NCI-H1694 (cell line): ENCODE results near the gene CDCA8.

ENCODE experiments used
- DNase-seq: peaks from one replicate; lab custom pipeline; 2025; lab: John Stamatoyannopoulos, UW

The CDCA8 gene

DNA sequence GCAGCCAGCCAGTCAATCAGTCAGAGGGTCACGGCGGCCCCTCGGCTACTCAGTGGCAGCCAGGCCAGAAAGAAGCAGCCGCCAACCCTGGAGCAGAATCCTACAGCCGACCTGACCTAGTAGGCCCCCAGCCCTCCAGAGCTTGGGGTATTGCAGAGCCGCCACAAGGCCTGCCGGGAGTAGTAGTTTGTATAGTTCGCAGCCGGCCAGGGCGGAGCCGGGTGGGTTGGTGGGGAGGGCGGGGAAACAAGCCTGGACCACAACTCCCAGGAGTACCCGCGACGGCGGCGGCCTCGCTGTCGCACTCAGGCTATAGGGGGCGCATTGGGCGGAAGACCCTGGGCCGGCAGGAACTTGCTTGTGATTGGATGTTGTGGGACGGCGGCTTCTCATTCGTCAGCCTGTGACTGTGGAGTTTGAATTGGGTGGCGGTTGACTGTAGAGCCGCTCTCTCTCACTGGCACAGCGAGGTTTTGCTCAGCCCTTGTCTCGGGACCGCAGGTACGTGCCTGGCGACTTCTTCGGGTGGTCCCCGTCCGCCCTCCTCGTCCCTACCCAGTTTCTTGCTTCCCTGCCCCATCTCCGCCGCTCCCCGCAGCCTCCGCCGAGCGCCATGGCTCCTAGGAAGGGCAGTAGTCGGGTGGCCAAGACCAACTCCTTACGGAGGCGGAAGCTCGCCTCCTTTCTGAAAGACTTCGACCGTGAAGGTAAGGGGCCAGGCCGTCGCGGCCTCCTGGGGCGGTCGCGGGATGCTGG lies at the start of gene CDCA8:
Gene CDCA8, plus strand, starts transcription at position 439 of the 756 bp plus-strand sequence. Its CDS starts 175 bp downstream, at position 614.
- peak; percentile 86 for DNase-seq

GRCh38 chr1:37647281-37647680 lies 45.0 kb upstream of the CDCA8 start:
- DNase-seq = no peak

DNA sequence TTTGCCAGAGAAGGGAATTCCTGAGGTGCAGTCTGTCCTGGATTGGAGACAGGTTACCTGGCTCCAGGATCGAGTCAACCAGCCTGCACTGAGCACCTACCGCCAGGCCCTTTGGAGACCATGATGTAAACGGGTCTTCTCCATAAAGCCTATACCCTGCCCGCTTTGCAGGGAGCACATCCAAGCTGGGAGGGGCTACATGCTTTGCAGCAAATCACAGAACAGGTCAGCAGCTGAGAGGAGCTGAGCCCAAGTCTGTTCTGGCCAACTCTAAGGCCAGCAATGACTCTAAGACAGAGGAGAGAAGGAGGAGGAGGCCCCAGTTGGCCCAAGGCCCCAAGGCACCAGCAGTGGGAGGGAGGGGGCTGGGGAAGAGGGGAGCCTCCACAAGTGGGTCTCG lies 42.1 kb upstream of the CDCA8 start:
- no peak for DNase-seq

- no peak for DNase-seq
Measured at GRCh38 chr1:37650721-37651120, 41.6 kb upstream of the CDCA8 start.

DNA sequence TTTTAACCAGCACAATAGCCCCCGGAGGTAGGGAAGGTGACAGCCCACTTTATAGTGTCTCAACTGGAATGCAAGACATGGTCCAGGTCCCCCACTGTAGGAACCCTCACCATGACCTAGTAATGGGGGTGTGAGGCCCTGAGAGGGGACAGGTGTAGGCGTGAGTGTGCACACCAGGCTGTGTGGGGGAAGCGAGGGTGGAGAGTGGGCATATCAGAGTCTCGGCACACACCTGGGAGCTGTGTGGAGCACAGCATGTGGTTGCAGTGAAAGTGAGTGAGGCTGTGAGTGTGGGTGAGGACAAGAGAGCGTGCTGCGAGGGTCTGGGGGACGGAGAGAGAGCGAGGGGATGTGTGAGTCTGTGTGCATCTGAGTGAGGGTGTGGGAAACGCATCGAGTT lies 40.5 kb upstream of the CDCA8 start:
- no peak for DNase-seq

DNA sequence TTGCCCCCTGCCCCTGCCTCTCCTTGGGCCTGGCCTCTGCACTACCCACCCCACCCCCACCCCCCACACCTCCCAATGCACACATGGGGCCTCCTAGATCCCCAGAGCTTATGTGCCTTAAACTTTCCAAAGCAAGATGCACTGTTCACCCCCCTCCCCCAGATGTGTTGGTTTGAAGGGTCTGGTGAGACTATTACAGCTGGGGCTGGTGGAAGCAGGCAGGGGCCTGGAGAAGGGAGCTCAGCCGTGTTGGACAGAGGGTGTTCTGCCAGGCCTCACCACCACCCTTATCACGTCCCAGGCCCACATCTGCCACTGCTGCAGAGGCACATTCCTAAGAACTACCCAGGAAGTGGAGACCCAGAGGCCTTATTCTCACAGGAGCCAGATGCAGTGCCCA lies 39.3 kb upstream of the CDCA8 start:
- DNase-seq = no peak

DNA sequence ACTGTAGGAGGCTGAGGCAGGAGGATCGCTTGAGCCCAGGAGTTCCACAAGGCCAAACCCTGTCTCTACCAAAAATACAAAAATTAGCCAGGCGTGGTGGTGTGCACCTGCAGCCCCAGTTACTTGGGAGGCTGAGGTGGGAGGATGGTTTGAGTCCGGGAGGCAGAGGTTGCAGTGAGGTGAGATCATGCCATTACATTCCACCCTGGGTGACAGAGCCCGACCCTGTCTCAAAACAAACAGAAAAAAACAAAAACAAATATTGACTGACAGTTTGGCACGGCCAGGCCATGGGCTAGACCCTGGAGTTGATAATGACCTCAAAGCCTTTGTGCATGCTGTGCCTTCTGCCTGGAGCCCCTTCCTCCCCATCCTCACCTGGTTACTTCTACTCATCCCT lies 38.4 kb upstream of the CDCA8 start:
- DNase-seq = no peak

DNA sequence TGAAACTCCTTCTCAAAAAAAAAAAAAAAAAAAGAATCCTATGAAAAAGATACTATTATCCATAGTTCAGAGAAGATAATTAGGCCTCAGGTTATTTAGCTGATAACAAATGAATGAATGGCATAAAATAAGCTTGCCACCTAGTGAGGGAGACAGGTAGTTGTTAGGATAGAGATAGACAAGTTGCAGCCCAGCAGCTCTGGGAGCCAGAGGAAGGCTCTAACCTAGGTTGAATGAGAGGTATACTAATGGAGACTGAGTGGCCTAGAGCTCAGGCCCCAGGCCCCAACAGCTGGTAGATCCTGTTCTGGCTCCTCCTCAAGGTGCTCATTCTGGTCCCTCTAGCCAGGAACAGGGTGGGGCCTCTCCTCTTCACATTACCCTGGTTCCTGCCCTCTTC lies 37.0 kb upstream of the CDCA8 start:
- no peak for DNase-seq

DNA sequence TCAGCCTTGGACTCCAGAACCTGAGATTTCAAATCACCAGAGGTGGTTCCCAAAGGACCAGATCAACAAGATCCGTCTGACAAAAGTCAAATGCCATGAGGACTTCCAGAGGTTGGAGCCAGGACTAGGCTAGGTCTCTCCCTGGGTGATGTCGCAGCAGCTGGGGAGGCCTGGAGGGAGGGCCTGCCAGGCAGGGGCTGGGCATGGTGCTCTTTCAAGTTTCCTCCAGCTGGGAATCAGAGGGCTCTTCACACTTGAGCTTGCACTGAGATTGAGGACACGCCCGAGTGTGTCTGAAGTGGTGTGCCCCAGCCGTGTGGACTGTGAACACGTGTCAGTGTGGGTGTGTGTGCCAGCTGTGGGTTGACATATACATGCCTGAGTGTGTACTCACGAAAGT lies 36.3 kb upstream of the CDCA8 start:
- no peak for DNase-seq

DNA sequence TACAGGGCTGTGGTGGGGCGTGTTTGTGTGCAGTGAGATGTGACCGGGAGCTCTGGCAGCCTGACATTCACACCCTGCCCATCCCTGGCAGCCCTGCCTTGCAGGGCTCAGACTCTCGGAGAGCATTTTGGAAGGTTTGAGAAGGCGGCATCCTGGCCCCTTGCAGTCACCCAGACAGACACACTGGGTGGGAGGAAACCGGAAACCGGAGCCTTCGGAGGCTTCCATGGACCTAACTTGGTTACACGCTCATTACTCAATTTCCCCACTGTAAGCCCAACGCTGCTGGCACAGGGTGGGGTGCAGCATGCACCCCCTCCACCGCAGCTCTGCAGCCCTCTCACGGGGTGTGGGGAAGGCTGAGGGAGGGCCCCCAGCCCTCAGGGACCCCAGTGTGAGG lies 35.4 kb upstream of the CDCA8 start:
- no peak for DNase-seq

DNA sequence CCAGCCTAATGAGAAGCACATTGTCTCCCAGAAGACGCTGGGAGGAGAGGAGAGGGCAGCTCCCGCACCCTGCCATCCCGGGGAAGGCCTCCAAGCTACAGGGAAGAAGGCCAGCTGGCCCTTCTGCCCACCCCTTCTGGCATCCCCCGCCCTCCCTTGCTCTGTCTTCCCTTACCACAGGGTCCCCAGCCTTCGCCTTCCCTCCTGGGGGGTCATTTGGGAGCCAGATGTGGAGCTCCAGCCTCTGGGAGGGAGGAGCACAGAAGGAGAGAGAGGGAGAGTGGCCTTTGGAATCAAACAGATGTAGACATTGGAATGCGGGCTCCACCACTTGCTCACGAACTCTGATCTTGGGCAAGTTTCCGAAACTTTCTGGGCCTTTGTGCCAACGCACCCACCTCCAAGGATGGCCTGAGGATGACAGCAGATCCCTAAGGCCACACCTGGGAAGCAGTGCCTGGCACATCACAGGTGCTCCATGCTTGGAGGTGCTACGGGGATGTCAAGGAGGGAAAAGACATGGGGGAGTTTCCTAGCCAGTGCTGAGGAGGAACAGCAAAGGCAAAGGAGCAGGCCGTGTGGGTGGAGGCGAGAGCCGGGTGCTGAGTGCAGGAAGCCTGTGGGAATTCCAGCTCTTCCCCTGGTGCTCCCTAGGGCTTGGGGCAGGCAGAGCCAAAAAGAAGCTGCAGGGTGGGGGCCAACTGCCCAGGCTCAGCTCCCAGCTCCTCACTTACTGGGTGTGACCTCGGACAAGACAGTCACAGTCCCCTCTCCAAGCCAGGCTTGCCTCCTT lies 34.5 kb upstream of the CDCA8 start:
- no peak for DNase-seq

DNA sequence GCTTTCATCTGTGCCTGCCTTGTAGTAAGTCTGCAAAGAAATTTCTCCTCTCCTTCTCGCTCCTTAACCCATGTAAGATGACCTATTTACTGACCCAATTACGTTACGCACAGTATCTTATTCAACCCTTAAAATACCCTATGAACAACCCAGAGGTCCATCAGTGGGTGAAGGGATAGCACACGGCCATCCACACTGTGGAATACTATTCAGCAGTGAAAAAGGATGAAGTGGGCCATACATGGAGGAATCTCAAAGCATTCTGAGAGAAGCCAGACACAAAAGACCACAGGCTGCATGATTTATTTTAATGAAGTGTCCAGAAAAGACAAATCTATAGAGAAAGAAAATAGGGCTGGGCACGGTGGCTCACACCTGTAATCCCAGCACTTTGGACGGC lies 33.8 kb upstream of the CDCA8 start:
- DNase-seq = no peak

- no peak for DNase-seq
Measured at GRCh38 chr1:37660664-37661063, 31.7 kb upstream of the CDCA8 start.

DNA sequence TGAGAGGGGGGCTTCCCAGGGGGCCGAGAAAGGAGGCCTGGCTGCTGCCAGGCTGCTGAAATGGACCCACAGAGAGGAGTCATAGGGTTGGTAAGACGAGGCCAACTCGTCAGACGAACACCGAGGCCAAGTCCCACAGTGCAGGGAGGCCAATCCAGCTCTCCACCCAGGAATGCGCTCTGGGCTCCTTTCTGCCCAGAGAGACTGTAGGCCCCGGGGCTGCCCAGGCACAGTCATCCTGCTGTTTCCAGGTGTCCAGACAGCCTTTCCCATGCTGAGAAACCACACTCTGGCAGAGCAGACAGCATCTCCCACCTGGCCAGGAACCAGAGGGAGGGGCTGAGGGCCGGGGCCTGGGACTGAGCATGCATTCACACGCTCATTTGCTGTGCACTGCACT lies 30.9 kb upstream of the CDCA8 start:
- no peak for DNase-seq

GRCh38 chr1:37662031-37662755 lies 30.1 kb upstream of the CDCA8 start:
- DNase-seq = no peak

DNA sequence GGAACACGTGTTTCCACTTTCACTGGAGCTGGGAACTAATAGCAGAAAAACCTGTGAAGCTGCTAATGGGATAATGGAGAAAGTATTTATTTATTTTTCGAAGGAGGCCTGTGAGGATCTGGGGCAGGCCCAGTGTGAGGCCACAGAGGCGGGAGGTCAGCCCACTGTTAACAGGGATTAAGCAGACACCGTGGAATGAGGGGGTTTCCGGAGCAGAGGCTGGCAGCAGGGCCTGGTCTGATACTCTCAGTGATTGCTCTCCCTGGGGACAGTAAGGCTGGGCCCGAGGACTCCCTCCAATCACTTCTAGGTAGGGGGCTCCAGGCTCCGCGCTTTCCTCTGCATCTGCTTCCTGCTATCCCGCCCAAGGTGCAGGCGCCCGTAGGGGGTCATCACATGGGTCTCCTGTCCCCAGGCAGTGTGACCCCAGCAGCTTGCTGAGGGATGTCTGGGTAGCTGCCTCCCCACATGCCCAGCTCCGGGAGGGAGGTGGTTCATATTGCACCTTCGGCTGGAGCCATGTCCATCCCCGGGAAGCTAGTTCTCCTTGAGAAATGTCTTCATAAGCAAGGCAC lies 28.8 kb upstream of the CDCA8 start:
- no peak for DNase-seq

DNA sequence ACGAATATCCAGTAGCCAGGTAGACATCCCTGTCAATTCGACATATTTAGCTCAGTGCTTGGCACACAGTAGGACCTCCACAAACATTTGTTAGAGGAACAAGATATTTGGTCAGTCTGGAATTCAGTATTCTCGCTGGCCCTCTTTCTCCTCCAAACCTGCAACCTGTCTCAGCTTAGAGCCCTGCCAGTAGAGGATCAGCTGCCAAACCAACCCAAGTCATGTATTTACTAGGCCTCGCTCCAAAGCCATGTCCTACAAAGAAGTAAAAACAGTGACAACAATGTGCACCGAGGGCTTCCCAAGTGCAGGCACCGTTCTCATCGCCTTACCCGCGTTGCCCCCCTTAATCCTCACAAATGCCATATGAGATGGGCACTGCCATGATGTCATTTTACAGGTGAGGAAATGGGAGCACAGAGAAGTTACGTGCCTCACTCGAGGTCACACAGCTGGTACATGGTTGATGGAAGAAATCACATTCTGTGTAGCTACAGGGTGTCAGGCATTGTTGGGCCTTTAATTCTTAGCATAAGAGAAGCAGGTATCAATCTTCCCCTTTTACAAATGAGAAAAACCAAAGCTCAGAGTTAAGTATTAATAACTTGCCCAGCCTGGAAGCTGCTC lies 26.0 kb upstream of the CDCA8 start:
- no peak for DNase-seq

DNA sequence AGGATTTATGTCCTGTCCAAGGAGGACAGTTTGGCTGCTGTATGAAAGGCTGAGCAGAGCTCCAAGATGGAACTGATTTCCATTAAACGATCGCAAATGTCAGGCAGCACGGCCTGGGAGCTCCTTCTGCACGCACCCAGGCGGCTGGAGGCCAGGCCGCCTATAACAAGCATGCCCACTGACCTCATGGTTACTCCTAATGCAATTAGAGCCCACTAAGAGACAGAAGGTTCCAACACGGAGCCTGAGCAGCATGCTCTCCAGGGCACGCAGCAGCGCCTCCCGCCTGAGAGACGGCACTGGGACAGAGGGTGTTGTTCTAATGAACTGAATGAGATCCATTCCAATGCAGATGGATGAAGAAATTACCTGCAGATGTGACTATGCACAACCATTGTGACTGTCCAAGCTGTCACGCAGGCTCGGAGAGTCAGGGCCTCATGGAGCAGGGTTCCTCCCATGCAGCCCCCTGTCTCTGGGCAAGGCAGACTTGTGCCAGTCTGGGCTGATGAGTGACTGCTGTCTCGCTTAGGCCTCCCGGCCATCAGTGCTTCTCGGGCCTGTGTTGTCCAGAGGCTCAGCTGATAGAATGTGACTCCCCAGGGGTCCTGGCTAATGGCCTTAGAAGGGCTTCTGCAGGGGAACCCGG lies 25.2 kb upstream of the CDCA8 start:
- no peak for DNase-seq

GRCh38 chr1:37670133-37670532 lies 22.2 kb upstream of the CDCA8 start:
- DNase-seq = no peak

DNA sequence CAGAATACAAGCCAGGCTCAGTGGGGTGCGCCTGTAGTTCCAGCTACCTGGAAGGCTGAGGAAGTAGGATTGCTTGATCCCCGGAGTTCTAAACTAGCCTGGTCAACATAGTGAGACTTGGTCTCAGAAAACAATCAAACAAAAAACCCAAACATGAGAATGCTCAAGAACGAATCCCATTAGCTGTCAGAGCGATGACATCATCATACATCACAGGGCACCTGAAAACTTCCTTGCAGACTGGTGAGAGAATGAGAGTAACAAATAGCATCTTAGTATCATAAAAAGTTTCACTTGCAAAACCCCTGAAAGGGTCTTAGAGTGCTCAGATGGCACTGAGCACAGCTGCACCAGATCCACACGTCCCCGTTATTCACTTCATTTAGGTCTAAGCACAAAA lies 21.1 kb upstream of the CDCA8 start:
- no peak for DNase-seq

DNA sequence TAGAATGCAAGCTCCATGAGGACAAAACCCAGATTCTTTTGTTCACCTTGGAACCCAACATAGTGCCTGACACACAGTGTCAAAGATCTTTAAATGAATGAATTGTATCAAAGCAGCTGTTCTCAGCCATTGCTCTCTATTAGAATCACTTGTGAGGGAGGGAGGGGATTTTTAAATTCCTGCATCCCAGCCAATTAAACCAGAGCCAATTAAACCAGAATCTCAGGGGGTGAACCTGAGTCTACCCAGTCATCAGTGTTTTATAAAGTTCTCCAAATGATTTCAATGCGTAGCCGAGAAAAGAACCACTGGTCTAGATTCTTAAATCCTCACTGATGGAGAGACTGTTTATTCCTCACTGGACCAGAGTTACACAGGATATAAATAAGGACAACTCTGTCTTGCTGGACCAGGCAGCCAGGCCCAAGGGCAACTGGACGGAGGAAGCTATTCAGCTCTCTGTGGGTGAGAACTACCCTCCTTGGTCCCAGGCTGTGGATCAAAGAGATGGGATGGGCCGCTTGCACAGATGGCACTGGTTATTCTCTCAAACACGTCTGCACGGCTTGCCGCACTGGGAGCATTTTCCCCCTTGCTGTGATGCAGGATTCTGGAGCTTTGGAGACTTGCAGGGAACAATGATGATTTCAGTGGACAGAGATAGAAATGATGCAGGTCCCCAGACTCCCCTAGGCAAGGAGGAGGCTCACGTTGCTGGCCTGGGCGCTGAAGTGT lies 20.0 kb upstream of the CDCA8 start:
- DNase-seq = no peak
